ENCODE results near the gene CASKIN1. TPM values are rescaled to one million over a fixed set of nuclear protein-coding genes. Genes with fewer than 3 reads are reported as not detected.

The CASKIN1 gene
- total RNA-seq, 1 donor from 2014 or later = 1.6 TPM

DNA sequence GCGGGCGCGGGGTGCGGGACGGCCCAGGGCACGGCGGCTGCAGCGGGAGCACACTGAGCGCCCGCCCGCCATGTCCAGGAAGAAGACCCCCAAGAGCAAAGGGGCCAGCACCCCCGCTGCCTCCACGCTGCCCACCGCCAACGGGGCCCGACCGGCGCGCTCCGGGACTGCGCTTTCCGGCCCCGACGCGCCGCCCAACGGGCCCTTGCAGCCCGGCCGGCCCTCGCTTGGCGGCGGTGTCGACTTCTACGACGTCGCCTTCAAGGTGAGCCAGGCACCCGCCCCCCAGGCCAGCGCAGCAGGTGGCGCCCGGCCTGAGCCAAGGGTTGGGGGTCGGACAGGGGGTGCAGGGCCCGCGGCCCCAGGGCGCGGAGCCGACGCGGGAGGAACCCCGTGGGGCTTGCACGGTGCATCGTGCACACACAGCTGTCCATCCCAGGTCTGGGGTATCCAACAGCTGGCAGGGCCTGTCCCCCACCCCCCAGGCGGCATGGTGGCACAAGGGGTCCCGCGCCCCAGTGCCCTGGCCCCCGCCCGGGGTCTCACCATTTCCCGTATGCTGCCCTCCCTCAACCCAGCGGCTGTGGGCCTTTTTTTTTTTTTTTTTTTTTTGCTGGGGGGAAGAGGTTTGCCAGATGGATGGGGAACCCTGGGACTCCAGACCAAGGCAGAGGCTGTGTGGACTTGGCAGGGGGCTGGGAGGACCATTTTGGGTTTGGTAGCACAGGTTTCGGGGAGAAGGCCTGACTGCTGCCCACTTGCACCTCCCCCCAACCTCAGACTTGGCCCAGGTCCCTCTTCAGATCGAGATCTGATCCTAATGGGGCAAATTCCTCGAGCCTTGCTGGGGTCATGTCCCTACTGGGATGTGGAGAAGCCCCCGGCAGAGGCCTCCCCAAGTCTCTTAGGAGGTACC is 47.4 kb downstream of the CASKIN1 start:
- Mint-ChIP-seq H3K36me3 (peaks cover 4% of the 10 kb centered on the region), H3K27ac (no peak overlapping the region), H3K4me3 (peak overlapping the region; percentile 71), H3K9me3 (no peaks in the 10 kb centered on the region), H3K27me3 (ENCODE audit: insufficient read depth, low read depth) (peaks cover 10% of the 10 kb centered on the region), H3K4me1 (peaks cover 35% of the 10 kb centered on the region)
- H3K36me3 ChIP-seq = no peaks in the 10 kb centered on the region
- H3K9ac ChIP-seq = no peak overlapping the region
- peak overlapping the region; percentile 100 for H3K4me2 ChIP-seq
- peaks cover 31% of the 10 kb centered on the region for H3K79me2 ChIP-seq (ENCODE audit: low read depth)
- no peak overlapping the region for H3K27ac ChIP-seq
- H3K27me3 ChIP-seq = peaks cover 16% of the 10 kb centered on the region
- TF ChIP-seq, protein P1, sequence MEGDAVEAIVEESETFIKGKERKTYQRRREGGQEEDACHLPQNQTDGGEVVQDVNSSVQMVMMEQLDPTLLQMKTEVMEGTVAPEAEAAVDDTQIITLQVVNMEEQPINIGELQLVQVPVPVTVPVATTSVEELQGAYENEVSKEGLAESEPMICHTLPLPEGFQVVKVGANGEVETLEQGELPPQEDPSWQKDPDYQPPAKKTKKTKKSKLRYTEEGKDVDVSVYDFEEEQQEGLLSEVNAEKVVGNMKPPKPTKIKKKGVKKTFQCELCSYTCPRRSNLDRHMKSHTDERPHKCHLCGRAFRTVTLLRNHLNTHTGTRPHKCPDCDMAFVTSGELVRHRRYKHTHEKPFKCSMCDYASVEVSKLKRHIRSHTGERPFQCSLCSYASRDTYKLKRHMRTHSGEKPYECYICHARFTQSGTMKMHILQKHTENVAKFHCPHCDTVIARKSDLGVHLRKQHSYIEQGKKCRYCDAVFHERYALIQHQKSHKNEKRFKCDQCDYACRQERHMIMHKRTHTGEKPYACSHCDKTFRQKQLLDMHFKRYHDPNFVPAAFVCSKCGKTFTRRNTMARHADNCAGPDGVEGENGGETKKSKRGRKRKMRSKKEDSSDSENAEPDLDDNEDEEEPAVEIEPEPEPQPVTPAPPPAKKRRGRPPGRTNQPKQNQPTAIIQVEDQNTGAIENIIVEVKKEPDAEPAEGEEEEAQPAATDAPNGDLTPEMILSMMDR (IDR thresholded peaks at IDR 0.05) = no peak
- TF ChIP-seq EZH2phosphoT487 (IDR thresholded peaks at IDR 0.05) = no peak
- no peak for TF ChIP-seq EZH2 (IDR thresholded peaks at IDR 0.05)
- peak overlapping the region; percentile 70 for H3K4me3 ChIP-seq
- H2AFZ ChIP-seq (replicated peaks) = no peak overlapping the region
- H4K20me1 ChIP-seq (ENCODE audit: low read depth) = peaks cover 74% of the 10 kb centered on the region
- DNase-seq (ENCODE audit: low spot score) = peak; percentile 56
- H3F3A ChIP-seq (ENCODE audit: low read depth) = peaks cover 81% of the 10 kb centered on the region
- no peaks in the 10 kb centered on the region for H3K9me3 ChIP-seq (ENCODE audit: low read depth)
- H3K4me1 ChIP-seq = peaks cover 45% of the 10 kb centered on the region

- Histone ChIP-seq H2AFZ (replicated peaks) (no peak within 1 kb of the TSS), H3K4me1 (peaks cover 36% of the 10 kb centered on the region), H3K4me2 (peak within 1 kb of the TSS; percentile 100), H3K9me3 (ENCODE audit: low read depth) (no peaks in the 10 kb centered on the region), H3K79me2 (ENCODE audit: low read depth) (peaks cover 22% of the 10 kb centered on the region), H3K9ac (no peak within 1 kb of the TSS), H3F3A (ENCODE audit: low read depth) (peaks cover 72% of the 10 kb centered on the region), H4K20me1 (ENCODE audit: low read depth) (peaks cover 65% of the 10 kb centered on the region), H3K4me3 (peak within 1 kb of the TSS; percentile 70), H3K27me3 (peaks cover 16% of the 10 kb centered on the region), H3K27ac (no peak within 1 kb of the TSS), H3K36me3 (no peaks in the 10 kb centered on the region)
- Mint-ChIP-seq H3K9me3 (no peaks in the 10 kb centered on the region), H3K27me3 (ENCODE audit: insufficient read depth, low read depth) (peaks cover 8% of the 10 kb centered on the region), H3K27ac (no peak within 1 kb of the TSS), H3K4me1 (peaks cover 32% of the 10 kb centered on the region), H3K36me3 (peaks cover 4% of the 10 kb centered on the region), H3K4me3 (peak within 1 kb of the TSS; percentile 71)
- peak; percentile 92 for DNase-seq (ENCODE audit: low spot score)
- TF ChIP-seq, protein P1 (IDR thresholded peaks at IDR 0.05) = no peak
- TF ChIP-seq EZH2phosphoT487 (IDR thresholded peaks at IDR 0.05) (no peak), EZH2 (IDR thresholded peaks at IDR 0.05) (no peak)
Observed at GRCh38 chr16:2147981-2148671, 48.3 kb downstream of the CASKIN1 start, which contains the start of gene RAB26. Gene RAB26 (plus strand): TSS chr16:2148625. CDS start chr16:2148784, 159 bp downstream.

- DNase-seq (ENCODE audit: low spot score) = no peak
- peaks cover 31% of the 10 kb centered on the region for H3K4me1 ChIP-seq
- no peak overlapping the region for H3K27ac Mint-ChIP-seq
- peaks cover 58% of the 10 kb centered on the region for H4K20me1 ChIP-seq (ENCODE audit: low read depth)
- TF ChIP-seq, protein P1 (IDR thresholded peaks at IDR 0.05) = no peak
- TF ChIP-seq EZH2 (IDR thresholded peaks at IDR 0.05) (no peak), EZH2phosphoT487 (IDR thresholded peaks at IDR 0.05) (no peak)
- H3K4me2 ChIP-seq = no peak overlapping the region
- no peaks in the 10 kb centered on the region for H3K9me3 Mint-ChIP-seq
- peaks cover 4% of the 10 kb centered on the region for H3K36me3 Mint-ChIP-seq
- peaks cover 65% of the 10 kb centered on the region for H3F3A ChIP-seq (ENCODE audit: low read depth)
- H3K9ac ChIP-seq = no peak overlapping the region
- H3K36me3 ChIP-seq = no peaks in the 10 kb centered on the region
- H3K4me3 ChIP-seq = no peak overlapping the region
- peaks cover 8% of the 10 kb centered on the region for H3K27me3 Mint-ChIP-seq (ENCODE audit: insufficient read depth, low read depth)
- no peaks in the 10 kb centered on the region for H3K9me3 ChIP-seq (ENCODE audit: low read depth)
- H3K27me3 ChIP-seq = peaks cover 16% of the 10 kb centered on the region
- peaks cover 32% of the 10 kb centered on the region for H3K4me1 Mint-ChIP-seq
- H2AFZ ChIP-seq (replicated peaks) = no peak overlapping the region
- H3K27ac ChIP-seq = no peak overlapping the region
- no peak overlapping the region for H3K4me3 Mint-ChIP-seq
- peaks cover 15% of the 10 kb centered on the region for H3K79me2 ChIP-seq (ENCODE audit: low read depth)
Observed at GRCh38 chr16:2147378-2147777, 49.0 kb downstream of the CASKIN1 start.

Measured in neural progenitor cell (in vitro differentiated cells).